ENCODE results near the gene NPR3.

DNA sequence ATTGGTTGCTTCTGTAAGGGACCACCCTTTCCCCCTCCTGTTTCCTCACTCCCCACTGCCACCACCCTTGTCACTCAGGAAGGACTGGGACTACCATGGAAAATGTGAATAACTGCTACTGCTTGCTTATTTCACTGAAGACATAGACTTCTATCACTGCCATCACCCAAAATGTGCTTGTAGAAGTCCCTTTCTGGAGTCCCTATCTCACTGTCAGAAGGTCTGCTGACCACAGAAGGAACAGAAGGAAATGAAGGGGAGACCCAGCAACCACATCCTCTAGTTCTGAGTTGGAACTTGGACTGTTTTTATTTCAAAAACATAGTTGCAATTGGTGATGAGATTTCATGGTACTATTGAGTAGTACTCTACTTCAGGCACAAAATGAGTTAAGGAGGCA lies 122.5 kb downstream of the NPR3 start:
- TF ChIP-seq CTCF (IDR thresholded peaks at IDR 0.05): no peak
- no peak for TF ChIP-seq POLR2A (IDR thresholded peaks at IDR 0.05)

All from breast epithelium (tissue), 3 donors.